ENCODE measurements around the gene ASPSCR1.

Gene ASPSCR1

DNA sequence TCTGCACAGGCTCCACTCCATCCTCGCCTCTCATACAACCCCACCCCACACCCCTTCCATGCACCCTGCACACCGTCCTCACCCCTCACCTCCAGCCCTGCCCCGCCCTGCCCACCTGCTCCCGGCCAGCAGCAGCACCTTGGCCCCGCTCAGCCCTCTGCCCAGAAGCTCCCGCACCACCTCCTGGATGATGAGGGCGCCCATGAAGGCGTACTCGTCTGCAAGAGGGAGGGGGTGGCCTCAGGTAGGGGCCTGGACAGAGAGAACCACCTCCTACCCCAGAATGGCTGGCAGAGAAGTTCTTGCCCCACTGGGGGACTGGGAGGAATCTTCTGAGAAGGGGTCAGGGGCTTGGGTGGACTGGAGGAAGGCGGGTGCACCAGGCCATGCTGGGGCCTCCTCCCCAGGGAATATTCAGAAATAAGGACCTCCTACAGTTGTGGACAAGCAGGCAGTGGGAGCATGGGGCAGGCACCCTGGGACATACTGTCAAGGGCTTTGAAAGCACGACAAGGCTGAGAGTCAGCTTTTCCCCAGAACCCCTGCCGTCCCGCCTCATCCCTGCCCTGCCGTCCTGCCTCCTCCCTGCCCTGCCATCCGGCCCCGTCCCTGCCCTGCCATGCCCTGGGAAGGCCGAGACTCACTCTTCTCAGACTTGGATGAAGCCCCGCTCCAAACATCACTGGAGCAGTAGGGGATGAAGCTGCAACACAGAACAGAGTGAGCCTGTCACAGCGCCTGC lies 19.6 kb upstream of the ASPSCR1 start:
- TF ChIP-seq, protein P1, sequence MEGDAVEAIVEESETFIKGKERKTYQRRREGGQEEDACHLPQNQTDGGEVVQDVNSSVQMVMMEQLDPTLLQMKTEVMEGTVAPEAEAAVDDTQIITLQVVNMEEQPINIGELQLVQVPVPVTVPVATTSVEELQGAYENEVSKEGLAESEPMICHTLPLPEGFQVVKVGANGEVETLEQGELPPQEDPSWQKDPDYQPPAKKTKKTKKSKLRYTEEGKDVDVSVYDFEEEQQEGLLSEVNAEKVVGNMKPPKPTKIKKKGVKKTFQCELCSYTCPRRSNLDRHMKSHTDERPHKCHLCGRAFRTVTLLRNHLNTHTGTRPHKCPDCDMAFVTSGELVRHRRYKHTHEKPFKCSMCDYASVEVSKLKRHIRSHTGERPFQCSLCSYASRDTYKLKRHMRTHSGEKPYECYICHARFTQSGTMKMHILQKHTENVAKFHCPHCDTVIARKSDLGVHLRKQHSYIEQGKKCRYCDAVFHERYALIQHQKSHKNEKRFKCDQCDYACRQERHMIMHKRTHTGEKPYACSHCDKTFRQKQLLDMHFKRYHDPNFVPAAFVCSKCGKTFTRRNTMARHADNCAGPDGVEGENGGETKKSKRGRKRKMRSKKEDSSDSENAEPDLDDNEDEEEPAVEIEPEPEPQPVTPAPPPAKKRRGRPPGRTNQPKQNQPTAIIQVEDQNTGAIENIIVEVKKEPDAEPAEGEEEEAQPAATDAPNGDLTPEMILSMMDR (IDR thresholded peaks at IDR 0.05; ENCODE audit: poor library complexity, severe bottlenecking) = no peak
- Histone ChIP-seq H3K36me3 (ENCODE audit: low read depth) (no peaks in the 10 kb centered on the region), H3K4me1 (ENCODE audit: insufficient read depth, poor library complexity, severe bottlenecking) (no peaks in the 10 kb centered on the region), H3K4me3 (ENCODE audit: severe bottlenecking) (no peak overlapping the region), H3K27me3 (ENCODE audit: insufficient read depth, poor library complexity, severe bottlenecking) (peaks cover 38% of the 10 kb centered on the region), H3K9me3 (ENCODE audit: severe bottlenecking) (no peaks in the 10 kb centered on the region), H3K27ac (ENCODE audit: poor library complexity, severe bottlenecking) (no peak overlapping the region)
- ATAC-seq (ENCODE audit: low read depth) (no peak), DNase-seq (ENCODE audit: low spot score) (peak; percentile 64)

DNA sequence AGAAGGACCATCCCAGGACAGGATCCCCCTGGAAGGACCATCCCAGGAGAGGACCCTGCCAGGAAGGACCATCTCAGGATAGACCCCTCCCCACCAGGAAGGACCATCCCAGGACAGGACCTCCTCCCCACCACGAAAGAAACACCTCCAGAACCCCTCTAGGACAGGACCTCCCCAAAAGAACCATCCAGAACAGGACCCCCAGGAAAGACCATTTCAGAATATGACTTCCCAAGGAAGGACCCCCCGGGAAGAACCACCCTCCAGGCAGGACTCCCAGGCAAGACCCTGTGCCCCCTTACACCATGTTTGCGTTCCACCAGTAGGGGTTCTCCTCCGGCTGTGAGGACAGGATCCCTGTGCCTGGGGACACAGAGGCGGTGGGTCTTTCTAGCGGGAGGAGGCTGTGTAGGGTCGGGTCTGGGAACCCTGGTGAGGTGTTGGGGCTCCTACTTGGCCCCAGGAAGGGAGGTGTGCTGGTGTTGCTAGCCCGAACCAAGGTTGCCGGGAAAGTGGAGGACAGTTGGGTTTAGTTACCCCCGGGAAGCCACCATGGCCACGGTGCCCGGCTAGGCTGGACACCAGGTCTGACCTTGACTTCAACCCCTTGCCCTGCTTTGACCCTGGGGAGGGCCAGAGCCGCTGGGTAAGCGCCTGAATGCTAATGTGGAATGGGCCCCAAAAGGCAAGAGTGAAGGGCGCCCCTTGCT lies 18.6 kb upstream of the ASPSCR1 start:
- Histone ChIP-seq H3K27ac (ENCODE audit: poor library complexity, severe bottlenecking) (no peak overlapping the region), H3K27me3 (ENCODE audit: insufficient read depth, poor library complexity, severe bottlenecking) (peaks cover 47% of the 10 kb centered on the region), H3K4me1 (ENCODE audit: insufficient read depth, poor library complexity, severe bottlenecking) (no peaks in the 10 kb centered on the region), H3K36me3 (ENCODE audit: low read depth) (no peaks in the 10 kb centered on the region), H3K4me3 (ENCODE audit: severe bottlenecking) (no peak overlapping the region), H3K9me3 (ENCODE audit: severe bottlenecking) (no peaks in the 10 kb centered on the region)
- DNase-seq (ENCODE audit: low spot score) (peak; percentile 55), ATAC-seq (ENCODE audit: low read depth) (no peak)
- TF ChIP-seq, protein P1 (IDR thresholded peaks at IDR 0.05; ENCODE audit: poor library complexity, severe bottlenecking) = no peak

DNA sequence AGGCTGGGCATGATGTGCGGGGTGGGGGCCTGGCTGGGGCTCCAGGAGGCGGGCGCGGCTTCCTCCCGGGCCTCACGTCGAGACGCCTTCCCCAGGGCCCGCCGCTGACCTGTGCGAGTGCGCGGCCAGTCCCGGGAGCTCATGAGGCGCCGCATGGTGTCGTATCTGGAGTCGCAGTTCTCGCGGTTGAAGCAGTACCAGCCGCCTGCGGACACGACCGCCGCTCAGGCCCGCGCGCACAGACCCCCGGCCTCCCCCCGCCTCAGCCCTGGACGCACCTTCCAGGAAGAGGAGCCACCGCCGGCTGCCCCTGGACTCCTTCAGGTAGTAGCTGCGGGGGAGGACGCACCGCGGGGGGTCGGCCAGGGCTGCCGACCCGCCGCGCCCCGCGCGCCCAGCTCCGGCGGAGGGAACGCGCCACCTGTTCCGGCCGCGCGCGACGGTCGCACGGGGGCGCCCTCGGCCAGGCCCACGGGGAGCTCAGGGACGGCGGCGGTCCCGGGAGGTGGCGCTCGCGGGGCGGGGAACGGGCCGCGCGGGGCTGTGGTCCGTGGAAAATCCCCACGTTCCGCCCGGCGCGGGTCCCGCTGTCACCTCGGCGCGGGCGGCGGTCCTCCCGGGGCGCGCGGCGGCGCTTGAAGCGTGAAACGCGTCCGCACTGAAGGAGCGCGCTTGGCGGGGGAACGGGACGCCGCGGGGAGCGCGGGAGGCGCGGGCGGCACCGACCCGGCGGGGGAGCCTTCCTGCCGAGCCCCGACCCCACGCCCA lies 17.9 kb upstream of the ASPSCR1 start:
- Histone ChIP-seq H3K4me3 (ENCODE audit: severe bottlenecking) (peak overlapping the region; percentile 13), H3K27me3 (ENCODE audit: insufficient read depth, poor library complexity, severe bottlenecking) (peaks cover 51% of the 10 kb centered on the region), H3K36me3 (ENCODE audit: low read depth) (no peaks in the 10 kb centered on the region), H3K9me3 (ENCODE audit: severe bottlenecking) (no peaks in the 10 kb centered on the region), H3K27ac (ENCODE audit: poor library complexity, severe bottlenecking) (no peak overlapping the region), H3K4me1 (ENCODE audit: insufficient read depth, poor library complexity, severe bottlenecking) (no peaks in the 10 kb centered on the region)
- TF ChIP-seq, protein P1 (IDR thresholded peaks at IDR 0.05; ENCODE audit: poor library complexity, severe bottlenecking) = peak; percentile 93
- ATAC-seq (ENCODE audit: low read depth) (peak; percentile 51), DNase-seq (ENCODE audit: low spot score) (peak; percentile 73)

DNA sequence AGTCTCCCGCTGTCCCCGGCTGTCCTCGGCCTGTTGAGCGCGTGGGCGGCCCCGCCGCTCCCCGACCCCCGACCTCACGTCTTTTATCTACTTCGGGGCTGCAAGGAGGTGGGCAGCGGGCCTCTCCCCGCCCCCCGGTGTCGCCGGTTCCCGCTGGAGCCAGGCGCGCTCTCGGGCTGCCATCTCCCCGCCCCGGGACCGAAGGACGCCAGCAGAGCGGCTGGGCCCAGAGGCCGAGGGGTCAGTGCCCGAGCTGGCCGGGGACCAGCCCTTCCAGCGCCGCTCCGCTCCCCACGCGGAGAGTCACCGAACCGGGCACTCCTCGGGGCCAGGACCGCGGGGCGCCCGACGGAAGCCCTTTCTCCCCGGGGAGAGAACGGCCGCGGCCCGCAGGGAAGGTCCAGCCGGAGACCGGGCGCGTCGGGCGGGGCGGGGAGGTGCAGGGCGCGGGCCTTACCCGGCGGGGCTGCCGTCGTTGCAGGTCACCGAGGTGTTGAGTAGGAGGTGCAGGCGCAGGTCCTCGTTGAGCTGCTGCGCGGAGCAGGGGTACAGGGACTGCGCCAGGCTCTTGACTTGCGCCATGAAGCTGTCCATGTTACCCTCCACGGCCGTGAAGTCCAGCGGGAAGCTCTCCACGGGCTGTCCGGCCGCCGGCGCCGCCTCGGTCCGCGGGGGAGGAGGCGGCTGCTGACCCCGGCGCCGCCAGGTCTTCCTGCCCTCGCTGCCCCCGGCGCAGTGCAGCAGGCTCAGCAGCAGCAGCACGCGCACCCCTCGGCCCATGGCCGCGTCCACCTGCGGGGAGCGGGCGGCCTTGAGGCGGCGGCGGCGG lies 17.1 kb upstream of the ASPSCR1 start:
- no peaks in the 10 kb centered on the region for H3K4me1 ChIP-seq (ENCODE audit: insufficient read depth, poor library complexity, severe bottlenecking)
- TF ChIP-seq, protein P1 (IDR thresholded peaks at IDR 0.05; ENCODE audit: poor library complexity, severe bottlenecking) = no peak
- H3K36me3 ChIP-seq (ENCODE audit: low read depth) = no peaks in the 10 kb centered on the region
- H3K27ac ChIP-seq (ENCODE audit: poor library complexity, severe bottlenecking) = no peak overlapping the region
- no peaks in the 10 kb centered on the region for H3K9me3 ChIP-seq (ENCODE audit: severe bottlenecking)
- peak; percentile 70 for DNase-seq (ENCODE audit: low spot score)
- peak; percentile 6; the same call in 1 of the 3 replicates for ATAC-seq (ENCODE audit: low read depth)
- peaks cover 51% of the 10 kb centered on the region for H3K27me3 ChIP-seq (ENCODE audit: insufficient read depth, poor library complexity, severe bottlenecking)
- H3K4me3 ChIP-seq (ENCODE audit: severe bottlenecking) = peak overlapping the region; percentile 13
